Measurements from ENCODE around the gene SERPIND1.
"Not testable (repeated sequence)": the region's sequence is repeated elsewhere in the genome, so short reads cannot be mapped to it uniquely, and the experiment has no call there.

Gene SERPIND1

GRCh38 chr22:20813056-20813455, 39.1 kb downstream of the SERPIND1 start:
- H3K4me3 ChIP-seq (ENCODE audit: low read length), result no peak overlapping the region
- no peak for DNase-seq (ENCODE audit: low read depth)
- no peak for TF ChIP-seq CTCF (conservative IDR thresholded peaks at IDR 0.05; ENCODE audit: low read length)

- TF ChIP-seq CTCF (conservative IDR thresholded peaks at IDR 0.05; ENCODE audit: low read length), result no peak
- no peak overlapping the region for H3K4me3 ChIP-seq (ENCODE audit: low read length)
- no peak for DNase-seq (ENCODE audit: low read depth)
These were observed 40.4 kb downstream of the SERPIND1 start for GRCh38 chr22:20814221-20814808.

GRCh38 chr22:20815477-20816050, 41.7 kb downstream of the SERPIND1 start:
- no peak overlapping the region for H3K4me3 ChIP-seq (ENCODE audit: low read length)
- TF ChIP-seq CTCF (conservative IDR thresholded peaks at IDR 0.05; ENCODE audit: low read length), result no peak
- DNase-seq (ENCODE audit: low read depth), result no peak

- TF ChIP-seq CTCF (conservative IDR thresholded peaks at IDR 0.05; ENCODE audit: low read length), result no peak
- DNase-seq (ENCODE audit: low read depth), result no peak
- no peak overlapping the region for H3K4me3 ChIP-seq (ENCODE audit: low read length)
These were observed 42.6 kb downstream of the SERPIND1 start for GRCh38 chr22:20816559-20816958.

GRCh38 chr22:20818471-20818870, 44.6 kb downstream of the SERPIND1 start:
- no peak for TF ChIP-seq CTCF (conservative IDR thresholded peaks at IDR 0.05; ENCODE audit: low read length)
- no peak overlapping the region for H3K4me3 ChIP-seq (ENCODE audit: low read length)
- no peak for DNase-seq (ENCODE audit: low read depth)

GRCh38 chr22:20819471-20819870, 45.6 kb downstream of the SERPIND1 start:
- no peak for DNase-seq (ENCODE audit: low read depth)
- no peak overlapping the region for H3K4me3 ChIP-seq (ENCODE audit: low read length)
- no peak for TF ChIP-seq CTCF (conservative IDR thresholded peaks at IDR 0.05; ENCODE audit: low read length)

GRCh38 chr22:20821717-20822239, 47.9 kb downstream of the SERPIND1 start:
- DNase-seq (ENCODE audit: low read depth), result not testable (repeated sequence)

More at GRCh38 chr22:20821717-20822239, 47.9 kb downstream of the SERPIND1 start:
- H3K4me3 ChIP-seq (ENCODE audit: low read length), result not testable (repeated sequence)

All from AG10803 (cell line).